ENCODE measurements around the gene MAP7.
A peak's percentile ranks its signal among the peaks of the same experiment; 100 is the strongest.

MAP7 gene

GRCh38 chr6:136527831-136528230 lies 22.4 kb downstream of the MAP7 start:
- no peak for DNase-seq

GRCh38 chr6:136526937-136527336 lies 23.3 kb downstream of the MAP7 start:
- no peak for DNase-seq

GRCh38 chr6:136526196-136526930 lies 23.9 kb downstream of the MAP7 start:
- DNase-seq, result no peak

GRCh38 chr6:136525586-136526195 lies 24.5 kb downstream of the MAP7 start:
- DNase-seq, result peak; percentile 53

- DNase-seq, result peak; percentile 77
Measured at GRCh38 chr6:136524936-136525413, 25.2 kb downstream of the MAP7 start.

GRCh38 chr6:136524339-136524935 lies 25.8 kb downstream of the MAP7 start:
- DNase-seq, result peak; percentile 77

- DNase-seq, result no peak
Measured at GRCh38 chr6:136523196-136523595, 27.0 kb downstream of the MAP7 start.

GRCh38 chr6:136522636-136523035 lies 27.6 kb downstream of the MAP7 start:
- no peak for DNase-seq

GRCh38 chr6:136521911-136522310 lies 28.3 kb downstream of the MAP7 start:
- no peak for DNase-seq

GRCh38 chr6:136521427-136521826 lies 28.8 kb downstream of the MAP7 start:
- DNase-seq, result no peak

- DNase-seq, result no peak
Measured at GRCh38 chr6:136520517-136520916, 29.7 kb downstream of the MAP7 start.

GRCh38 chr6:136517582-136517981 lies 32.6 kb downstream of the MAP7 start:
- DNase-seq, result no peak

- peak; percentile 88 for DNase-seq
Measured at GRCh38 chr6:136517002-136517401, 33.2 kb downstream of the MAP7 start.

GRCh38 chr6:136514591-136514990 lies 35.6 kb downstream of the MAP7 start:
- DNase-seq, result no peak

- DNase-seq, result no peak
Measured at GRCh38 chr6:136511926-136512325, 38.3 kb downstream of the MAP7 start.

- no peak for DNase-seq
Measured at GRCh38 chr6:136511397-136511796, 38.8 kb downstream of the MAP7 start.

- no peak for DNase-seq
Measured at GRCh38 chr6:136510782-136511181, 39.4 kb downstream of the MAP7 start.

GRCh38 chr6:136510299-136510698 lies 39.9 kb downstream of the MAP7 start:
- no peak for DNase-seq

- no peak for DNase-seq
Measured at GRCh38 chr6:136508725-136509392, 41.4 kb downstream of the MAP7 start.

GRCh38 chr6:136506124-136506799 lies 44.0 kb downstream of the MAP7 start:
- DNase-seq, result no peak

- DNase-seq, result no peak
Measured at GRCh38 chr6:136503303-136504029, 46.8 kb downstream of the MAP7 start.

GRCh38 chr6:136502786-136503185 lies 47.4 kb downstream of the MAP7 start:
- DNase-seq, result no peak
